K562 (cell line): Measurements from ENCODE around the gene TUBB4B. TPM values are rescaled to one million over a fixed set of nuclear protein-coding genes. Genes with fewer than 3 reads are reported as not detected.

Experiments
- BMI1 ChIP-seq: fragments of 150-350 bp; IDR thresholded peaks from 2 replicates; pipeline ENCODE4 v1.6.1; 2014; ENCODE audit warnings: low read length
- ELF4 ChIP-seq: fragments of 450-650 bp; formaldehyde crosslinking; IDR thresholded peaks from 2 replicates; pipeline ENCODE4 v1.4.0; 2022; ENCODE audit warnings: missing genetic modification characterization
- ETS1 ChIP-seq: conservative IDR thresholded peaks from 2 replicates; pipeline ENCODE4 v1.6.1; 2011; ENCODE audit warnings: low read depth, mild to moderate bottlenecking, low read length; ENCODE audit not compliant: control insufficient read depth
- GABPB1 ChIP-seq: sonication (generic); formaldehyde crosslinking; IDR thresholded peaks from 2 replicates; pipeline ENCODE4 v1.8.0; 2022; ENCODE audit warnings: mild to moderate bottlenecking, missing genetic modification reagents
- GATAD2A ChIP-seq: fragments of 450-650 bp; IDR thresholded peaks from 2 replicates; pipeline ENCODE4 v1.6.1; 2017
- ID3 ChIP-seq, 2 experiments: fragments of 250-450 bp in 1 of 2; fragments of 450-650 bp in 1 of 2; sonication (Bioruptor Pico) in 1 of 2; IDR thresholded peaks; 2 replicates each; pipeline versions ENCODE4 v1.6.1 to v1.8.0; 2016 to 2021; ENCODE audit warnings: mild to moderate bottlenecking in 2 of 2, moderate library complexity in 2 of 2, missing compliant biosample characterization in 1 of 2, missing genetic modification characterization in 1 of 2
- KAT2B ChIP-seq: IDR thresholded peaks from one replicate; pipeline ENCODE4 v1.6.1; 2012; ENCODE audit warnings: low read depth, mild to moderate bottlenecking, control low read depth, inconsistent platforms, low read length, moderate library complexity
- KAT8 ChIP-seq: fragments of 450-650 bp; IDR thresholded peaks from 2 replicates; pipeline ENCODE4 v1.6.1; 2016; ENCODE audit warnings: low read depth, mild to moderate bottlenecking
- MEF2D ChIP-seq: conservative IDR thresholded peaks from 2 replicates; pipeline ENCODE4 v1.6.1; 2016; ENCODE audit warnings: low read depth, missing genetic modification characterization, missing compliant biosample characterization
- MIER1 ChIP-seq: fragments of 450-650 bp; IDR thresholded peaks from 2 replicates; pipeline ENCODE4 v1.6.1; 2016; ENCODE audit warnings: antibody characterized with exemption, mild to moderate bottlenecking, low read depth
- NUFIP1 ChIP-seq: fragments of 450-650 bp; IDR thresholded peaks from 2 replicates; pipeline ENCODE4 v1.6.1; 2018; ENCODE audit not compliant: partially characterized antibody
- PHF20 ChIP-seq: fragments of 450-650 bp; IDR thresholded peaks from 2 replicates; pipeline ENCODE4 v1.6.1; 2018; ENCODE audit not compliant: partially characterized antibody
- POLR2AphosphoS2 ChIP-seq: IDR thresholded peaks from 2 replicates; pipeline ENCODE4 v1.6.1; 2012; ENCODE audit warnings: low read length, improper control_type of control experiment
- SIN3B ChIP-seq: fragments of 450-650 bp; IDR thresholded peaks from 2 replicates; pipeline ENCODE4 v1.6.1; 2017; ENCODE audit warnings: low read depth, mild to moderate bottlenecking, moderate library complexity
- SPI1 ChIP-seq: IDR thresholded peaks from 2 replicates; pipeline ENCODE4 v1.6.1; 2011; ENCODE audit warnings: low read depth, low read length, control low read depth, borderline replicate concordance
- TCF7 ChIP-seq: sonication (generic); IDR thresholded peaks from 2 replicates; pipeline ENCODE4 v1.6.1; 2016; ENCODE audit warnings: antibody characterized with exemption, borderline replicate concordance
- TSC22D4 ChIP-seq: fragments of 450-650 bp; IDR thresholded peaks from 2 replicates; pipeline ENCODE4 v1.6.1; 2016; ENCODE audit warnings: missing genetic modification characterization, missing biosample characterization, control low read depth
- ZNF263 ChIP-seq: sonication (generic); formaldehyde crosslinking; IDR thresholded peaks from 2 replicates; pipeline ENCODE4 v1.8.0; 2022; ENCODE audit warnings: mild to moderate bottlenecking, missing genetic modification reagents, borderline replicate concordance
- ZNF280A ChIP-seq: fragments of 450-650 bp; IDR thresholded peaks from 2 replicates; pipeline ENCODE4 v1.6.1; 2018; ENCODE audit warnings: mild to moderate bottlenecking, low read depth; ENCODE audit not compliant: partially characterized antibody
- ZNF3 ChIP-seq: fragments of 250-450 bp; sonication (Bioruptor Pico); IDR thresholded peaks from 2 replicates; pipeline ENCODE4 v1.5.0; 2021; ENCODE audit warnings: mild to moderate bottlenecking, moderate library complexity
- ZNF586 ChIP-seq: fragments of 450-650 bp; formaldehyde crosslinking; conservative IDR thresholded peaks from 2 replicates; pipeline ENCODE4 v1.4.0; 2020; ENCODE audit warnings: mild to moderate bottlenecking, moderate library complexity
- polyA plus RNA-seq, 8 experiments: library from polyadenylated mRNA; depleted of rRNA in 4 of 8; stranded (reverse) in 5 of 8; unstranded in 3 of 8; fragments of >200 nt; fragmentation: Nextera tagmentation in 2 of 8; fragmentation: Illumina TruSeq in 1 of 8; extraction: Ambion mirVana in 2 of 8; extraction: Trizol in 1 of 8; gene quantifications; 2 replicates each; pipeline versions ENCODE4 v1.2.1 to v1.2.3, GENCODE V29; 2011 to 2014; ENCODE audit warnings: inconsistent platforms in 1 of 8, missing spikeins in 1 of 8
- total RNA-seq, 7 experiments: library from RNA; depleted of rRNA in 6 of 7; stranded (reverse); fragments of >200 nt in 6 of 7; fragmentation: Illumina TruSeq in 2 of 7; extraction: Trizol in 2 of 7; gene quantifications; 2 replicates each; pipeline versions ENCODE4 v1.2.1 to v1.2.3, GENCODE V29; 2011 to 2021; ENCODE audit warnings: low replicate concordance in 1 of 7

The TUBB4B gene
- total and polyA plus RNA-seq, 9 of the 15 experiments (the other 6 are each of a cell fraction or from before 2014, with no cell fraction given) = 24.1 to 443 (median 268) TPM

GRCh38 chr9:137217276-137218211 lies 23.5 kb upstream of the TUBB4B start (continued):
- peak; percentile 36; the same call in 1 of the 2 replicates for TF ChIP-seq SIN3B
- no peak for TF ChIP-seq ID3 (CRISPR knock-in tag; IDR thresholded peaks at IDR 0.05)
- TF ChIP-seq ID3 (tag; IDR thresholded peaks at IDR 0.05) = 0 out of 2 replicates have a peak, but pooled peaks have one; percentile 21
- no peak for TF ChIP-seq TSC22D4 (tag)
- TF ChIP-seq PHF20 = no peak
- no peak for TF ChIP-seq KAT2B
- TF ChIP-seq ZNF280A = no peak
- TF ChIP-seq ZNF3 (CRISPR knock-in tag) = no peak
- no peak for TF ChIP-seq SPI1
- TF ChIP-seq TCF7 = no peak
- 0 out of 2 replicates have a peak, but pooled peaks have one; percentile 48 for TF ChIP-seq ETS1
- no peak for TF ChIP-seq MEF2D (tag)
- TF ChIP-seq ZNF263 = no peak
- no peak for TF ChIP-seq NUFIP1
- no peak; the same call in 1 of the 2 replicates for TF ChIP-seq GABPB1 (CRISPR knock-in tag)
- no peak for TF ChIP-seq BMI1
- TF ChIP-seq ZNF586 (CRISPR knock-in tag) = no peak
- no peak for TF ChIP-seq POLR2AphosphoS2
- TF ChIP-seq GATAD2A = no peak
- TF ChIP-seq MIER1 = no peak
- TF ChIP-seq ELF4 (CRISPR knock-in tag) = no peak
- no peak for TF ChIP-seq KAT8
